ENCODE data around the gene HADHB.
"Not testable (repeated sequence)": the region's sequence is repeated elsewhere in the genome, so short reads cannot be mapped to it uniquely, and the experiment has no call there.

The HADHB gene

GRCh38 chr2:26241928-26242436 is 2.8 kb upstream of the HADHB start:
- DNase-seq (ENCODE audit: low read depth): no peak
- no peak overlapping the region for H3K4me3 ChIP-seq (ENCODE audit: low read depth, low read length)

GRCh38 chr2:26243470-26244308 is 1.1 kb upstream of the HADHB start:
- H3K4me3 ChIP-seq (ENCODE audit: low read depth, low read length): peak overlapping the region; percentile 99
- DNase-seq (ENCODE audit: low read depth): no peak

- DNase-seq (ENCODE audit: low read depth): no peak
- H3K4me3 ChIP-seq (ENCODE audit: low read depth, low read length): peak overlapping the region; percentile 99
Observed at GRCh38 chr2:26245231-26245732, 543 bp downstream of the HADHB start.

GRCh38 chr2:26245810-26246209 is 1.1 kb downstream of the HADHB start:
- peak overlapping the region; percentile 99 for H3K4me3 ChIP-seq (ENCODE audit: low read depth, low read length)
- DNase-seq (ENCODE audit: low read depth): no peak

- no peak overlapping the region for H3K4me3 ChIP-seq (ENCODE audit: low read depth, low read length)
- peak; percentile 21 for DNase-seq (ENCODE audit: low read depth)
Observed at GRCh38 chr2:26246818-26247217, 2.1 kb downstream of the HADHB start.

- DNase-seq (ENCODE audit: low read depth): no peak
Observed at GRCh38 chr2:26249625-26250024, 4.9 kb downstream of the HADHB start.

GRCh38 chr2:26251893-26252292 is 7.2 kb downstream of the HADHB start:
- H3K4me3 ChIP-seq (ENCODE audit: low read depth, low read length): no peak overlapping the region
- no peak for DNase-seq (ENCODE audit: low read depth)

More at GRCh38 chr2:26249625-26250024, 4.9 kb downstream of the HADHB start:
- H3K4me3 ChIP-seq (ENCODE audit: low read depth, low read length): no peak overlapping the region

- DNase-seq (ENCODE audit: low read depth): no peak
- H3K4me3 ChIP-seq (ENCODE audit: low read depth, low read length): no peak overlapping the region
Observed at GRCh38 chr2:26255759-26256384, 11.1 kb downstream of the HADHB start.

- not testable (repeated sequence) for H3K4me3 ChIP-seq (ENCODE audit: low read depth, low read length); DNase-seq (ENCODE audit: low read depth)
Observed at GRCh38 chr2:26258836-26259235, 14.1 kb downstream of the HADHB start.

- no peak for DNase-seq (ENCODE audit: low read depth)
- H3K4me3 ChIP-seq (ENCODE audit: low read depth, low read length): no peak overlapping the region
Observed at GRCh38 chr2:26268213-26268612, 23.5 kb downstream of the HADHB start.

- H3K4me3 ChIP-seq (ENCODE audit: low read depth, low read length); DNase-seq (ENCODE audit: low read depth): not testable (repeated sequence)
Observed at GRCh38 chr2:26268670-26269385, 24.1 kb downstream of the HADHB start.

GRCh38 chr2:26269571-26270158 is 24.9 kb downstream of the HADHB start:
- H3K4me3 ChIP-seq (ENCODE audit: low read depth, low read length): no peak overlapping the region
- no peak for DNase-seq (ENCODE audit: low read depth)

GRCh38 chr2:26270373-26270772 is 25.6 kb downstream of the HADHB start:
- H3K4me3 ChIP-seq (ENCODE audit: low read depth, low read length): no peak overlapping the region
- no peak for DNase-seq (ENCODE audit: low read depth)

- peak; percentile 9 for DNase-seq (ENCODE audit: low read depth)
- no peak overlapping the region for H3K4me3 ChIP-seq (ENCODE audit: low read depth, low read length)
Observed at GRCh38 chr2:26273501-26273900, 28.8 kb downstream of the HADHB start.

GRCh38 chr2:26274058-26274613 is 29.4 kb downstream of the HADHB start:
- no peak overlapping the region for H3K4me3 ChIP-seq (ENCODE audit: low read depth, low read length)
- DNase-seq (ENCODE audit: low read depth): peak; percentile 79

GRCh38 chr2:26276484-26277227 is 31.9 kb downstream of the HADHB start:
- no peak for DNase-seq (ENCODE audit: low read depth)
- no peak overlapping the region for H3K4me3 ChIP-seq (ENCODE audit: low read depth, low read length)

- H3K4me3 ChIP-seq (ENCODE audit: low read depth, low read length): no peak overlapping the region
- no peak for DNase-seq (ENCODE audit: low read depth)
Observed at GRCh38 chr2:26279886-26280285, 35.1 kb downstream of the HADHB start.

- no peak for DNase-seq (ENCODE audit: low read depth)
- H3K4me3 ChIP-seq (ENCODE audit: low read depth, low read length): no peak overlapping the region
Observed at GRCh38 chr2:26281226-26281625, 36.5 kb downstream of the HADHB start.

GRCh38 chr2:26283606-26284005 is 38.9 kb downstream of the HADHB start:
- DNase-seq (ENCODE audit: low read depth): no peak
- H3K4me3 ChIP-seq (ENCODE audit: low read depth, low read length): no peak overlapping the region
